Myocyte (in vitro differentiated cells): ENCODE measurements around the gene FAM187B. TPM values are rescaled to one million over a fixed set of nuclear protein-coding genes. Genes with fewer than 3 reads are reported as not detected.
"Not testable (repeated sequence)": the region's sequence is repeated elsewhere in the genome, so short reads cannot be mapped to it uniquely, and the experiment has no call there.

ENCODE experiments used
- DNase-seq: peaks from one replicate; pipeline ENCODE4 v3.0.0-alpha.2; 2012; ENCODE audit warnings: low read depth
- total RNA-seq: library from RNA; depleted of rRNA; stranded (reverse); fragments of >200 nt; gene quantifications from 2 replicates; pipeline ENCODE4 v1.2.3, GENCODE V29; 2014

FAM187B gene
- total RNA-seq, 1 donor from 2014 or later = not detected

- DNase-seq = no peak
Observed at GRCh38 chr19:35236638-35237400, 8.3 kb upstream of the FAM187B start.

GRCh38 chr19:35232912-35233311 lies 4.4 kb upstream of the FAM187B start:
- no peak for DNase-seq

GRCh38 chr19:35231956-35232645 lies 3.6 kb upstream of the FAM187B start:
- DNase-seq = no peak

GRCh38 chr19:35229601-35230000 lies 1.1 kb upstream of the FAM187B start:
- DNase-seq = no peak

DNA sequence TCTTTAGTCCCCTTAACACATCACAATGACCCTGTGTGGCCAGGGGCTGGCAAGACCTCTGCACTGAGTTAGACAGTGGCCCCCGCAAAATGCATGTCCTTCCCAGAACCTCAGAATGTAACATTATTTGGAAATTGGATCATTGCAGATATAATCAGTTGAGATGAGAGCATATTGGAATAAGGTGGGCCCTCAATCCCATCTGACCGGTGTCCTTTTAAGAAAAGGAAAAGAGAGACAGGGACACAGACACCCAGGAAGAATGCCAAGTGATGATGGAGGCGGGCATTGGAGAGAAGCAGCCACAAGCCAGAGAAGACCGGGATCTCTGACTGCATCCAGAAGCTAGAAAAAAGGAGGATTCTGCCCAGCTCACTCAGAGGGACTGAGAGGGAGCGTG lies 1.8 kb downstream of the FAM187B start:
- DNase-seq = no peak

- no peak for DNase-seq
Observed at GRCh38 chr19:35225951-35226350, 2.6 kb downstream of the FAM187B start.

DNA sequence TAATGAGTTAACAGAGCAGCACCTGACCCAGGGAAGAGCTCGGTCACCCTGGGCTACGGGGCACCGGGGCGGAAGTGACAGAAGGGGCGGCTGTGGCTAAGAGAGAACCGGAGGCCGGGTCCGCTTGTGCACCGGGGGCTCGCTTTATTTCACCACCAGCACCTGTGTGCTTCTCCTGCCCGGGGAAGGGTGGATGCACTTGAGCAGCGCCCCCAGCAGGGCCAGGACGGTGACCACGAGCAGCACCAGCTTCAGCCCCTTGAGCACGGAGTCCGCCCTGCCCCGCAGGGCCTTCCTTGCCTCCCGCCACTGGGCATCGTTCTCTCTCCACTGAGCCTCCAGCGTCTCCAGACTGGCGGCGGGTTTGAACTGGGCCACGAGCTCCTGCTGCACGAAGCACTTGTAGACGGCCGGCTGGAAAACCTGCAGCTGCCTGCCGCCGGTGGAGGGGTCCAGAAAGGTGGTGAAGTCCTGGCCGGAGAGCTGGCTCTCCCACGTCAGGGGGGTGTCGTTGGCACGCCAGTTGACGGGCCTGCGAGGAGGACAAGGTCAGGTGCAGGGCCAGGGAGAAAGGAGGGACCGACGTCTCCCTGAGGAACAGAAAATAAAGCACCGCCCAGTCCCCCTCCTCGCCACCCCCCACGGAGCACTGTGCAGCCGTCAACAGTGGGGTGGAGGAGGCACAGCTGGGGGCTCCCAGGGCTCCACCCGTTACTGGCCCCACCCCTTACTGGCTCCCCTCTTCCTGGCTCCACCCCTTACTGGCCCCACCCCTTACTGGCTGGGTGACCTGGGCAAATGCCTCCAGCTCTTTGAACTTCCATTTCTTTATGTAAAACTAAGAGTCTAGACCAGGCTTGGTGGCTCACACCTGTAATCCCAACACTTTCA lies 3.6 kb downstream of the FAM187B start:
- DNase-seq = no peak

GRCh38 chr19:35223862-35224505 lies 4.6 kb downstream of the FAM187B start:
- DNase-seq = no peak

DNA sequence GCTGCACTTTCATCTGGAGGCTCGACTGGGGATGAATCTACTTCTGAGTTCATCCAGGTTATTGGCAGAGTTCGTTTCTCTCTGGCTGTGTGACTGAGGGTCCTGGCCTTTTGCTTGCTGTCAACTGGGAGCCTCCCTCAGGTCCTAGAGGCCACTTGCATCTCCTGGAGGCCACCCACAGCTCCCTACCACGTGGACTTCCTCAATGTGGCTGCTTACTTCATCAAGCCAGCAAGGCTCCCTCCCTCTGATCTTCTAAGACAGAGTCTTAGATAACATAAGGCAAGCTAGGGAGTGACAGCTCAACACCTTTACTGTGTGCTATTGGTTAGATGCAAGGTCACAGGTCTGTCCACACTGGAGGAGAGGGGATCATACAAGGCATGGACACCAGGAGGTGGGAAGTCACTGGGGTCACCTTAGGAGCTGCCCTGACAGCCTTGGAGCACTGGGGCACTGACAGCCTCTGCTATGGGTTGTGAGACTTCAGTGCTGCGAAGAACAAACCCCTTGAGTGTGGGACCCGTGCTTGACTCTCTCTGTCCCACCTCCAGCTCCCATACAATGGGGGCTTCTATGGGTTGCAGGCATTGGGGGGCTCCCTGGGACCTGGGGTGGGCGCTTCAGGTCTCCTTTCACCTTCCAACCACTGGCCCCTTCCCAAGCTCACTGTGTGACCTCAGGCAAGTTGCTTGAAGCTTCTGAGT lies 5.3 kb downstream of the FAM187B start:
- DNase-seq = no peak

DNA sequence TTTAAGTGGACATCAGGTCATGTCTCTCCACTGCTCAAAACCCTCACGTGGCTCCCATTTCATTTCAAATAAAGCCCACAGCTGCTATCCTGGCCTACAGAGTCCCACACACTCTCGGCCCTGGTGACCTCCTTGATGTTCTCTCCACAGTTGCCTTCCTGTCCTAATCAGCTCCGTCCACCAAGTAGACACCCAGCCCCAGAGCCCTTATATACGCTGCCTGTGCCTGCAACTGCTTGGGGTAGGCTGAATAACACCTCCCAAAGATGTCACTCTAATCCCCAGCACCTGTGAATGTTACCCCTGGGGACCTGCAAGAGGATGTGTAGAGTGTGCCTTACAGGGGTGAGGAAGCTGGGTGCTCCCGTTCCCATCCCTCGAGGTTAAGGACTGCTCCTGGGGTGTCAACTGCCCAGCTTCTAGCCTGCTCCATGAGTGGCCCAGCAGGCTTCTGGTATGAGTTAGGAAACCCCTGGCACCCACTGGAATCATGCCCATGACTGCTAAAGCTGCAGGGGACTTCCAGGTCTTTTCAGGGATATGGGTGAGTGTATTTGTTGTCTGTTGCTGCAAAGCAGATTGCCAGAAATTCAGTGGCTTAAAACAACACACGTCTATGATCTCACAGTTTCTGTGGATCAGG lies 6.0 kb downstream of the FAM187B start:
- no peak for DNase-seq

- not testable (repeated sequence) for DNase-seq
Observed at GRCh38 chr19:35220973-35221590, 7.5 kb downstream of the FAM187B start.

DNA sequence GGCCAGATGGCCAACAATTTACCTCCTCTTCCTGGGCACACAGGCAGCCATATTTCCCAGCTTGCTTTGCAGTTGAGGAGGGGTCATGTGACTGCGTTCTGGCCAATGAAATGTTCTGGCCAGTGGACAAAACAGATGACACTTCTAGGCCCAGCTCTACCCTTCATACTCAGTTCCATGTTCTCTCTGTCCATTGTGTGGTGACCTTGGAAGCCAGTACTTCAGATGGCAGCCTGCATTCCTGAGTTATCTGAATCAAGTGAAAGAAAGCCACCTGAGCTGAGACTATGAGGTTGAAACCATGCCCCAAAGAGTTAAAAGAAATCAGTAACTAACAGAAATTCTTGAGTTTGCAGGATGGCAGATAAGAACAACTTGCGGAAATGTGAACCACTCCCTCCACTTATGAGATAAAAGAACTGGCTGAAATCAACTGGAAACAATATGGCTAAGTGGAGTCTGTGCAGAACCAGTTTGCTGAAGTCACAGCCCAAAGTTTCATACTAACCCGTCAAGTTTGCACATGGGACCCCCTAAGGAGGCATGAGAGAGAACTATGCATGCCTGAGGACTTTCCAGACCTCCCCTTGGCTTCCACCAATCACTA lies 8.1 kb downstream of the FAM187B start:
- DNase-seq = no peak

DNA sequence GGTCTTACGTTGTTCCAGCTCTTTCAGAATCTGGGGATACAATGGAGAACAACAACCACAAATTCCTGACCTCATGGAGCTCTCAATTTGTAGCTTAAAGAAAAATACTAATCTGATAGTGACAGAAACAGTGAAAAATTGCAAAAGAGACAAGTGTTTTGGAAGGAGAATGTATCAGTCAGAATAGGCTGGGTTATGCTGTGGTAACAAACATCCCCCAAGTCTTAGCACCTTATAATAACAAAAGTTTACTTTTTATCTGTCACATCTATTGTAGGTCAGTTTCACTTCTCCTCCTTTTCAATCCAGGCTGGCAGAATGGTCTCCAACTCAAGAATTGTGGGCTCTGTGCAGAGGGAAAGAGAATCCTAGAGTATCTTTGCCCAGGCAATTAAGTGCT lies 9.5 kb downstream of the FAM187B start:
- DNase-seq = no peak

- no peak for DNase-seq
Observed at GRCh38 chr19:35217649-35217990, 10.9 kb downstream of the FAM187B start.

DNA sequence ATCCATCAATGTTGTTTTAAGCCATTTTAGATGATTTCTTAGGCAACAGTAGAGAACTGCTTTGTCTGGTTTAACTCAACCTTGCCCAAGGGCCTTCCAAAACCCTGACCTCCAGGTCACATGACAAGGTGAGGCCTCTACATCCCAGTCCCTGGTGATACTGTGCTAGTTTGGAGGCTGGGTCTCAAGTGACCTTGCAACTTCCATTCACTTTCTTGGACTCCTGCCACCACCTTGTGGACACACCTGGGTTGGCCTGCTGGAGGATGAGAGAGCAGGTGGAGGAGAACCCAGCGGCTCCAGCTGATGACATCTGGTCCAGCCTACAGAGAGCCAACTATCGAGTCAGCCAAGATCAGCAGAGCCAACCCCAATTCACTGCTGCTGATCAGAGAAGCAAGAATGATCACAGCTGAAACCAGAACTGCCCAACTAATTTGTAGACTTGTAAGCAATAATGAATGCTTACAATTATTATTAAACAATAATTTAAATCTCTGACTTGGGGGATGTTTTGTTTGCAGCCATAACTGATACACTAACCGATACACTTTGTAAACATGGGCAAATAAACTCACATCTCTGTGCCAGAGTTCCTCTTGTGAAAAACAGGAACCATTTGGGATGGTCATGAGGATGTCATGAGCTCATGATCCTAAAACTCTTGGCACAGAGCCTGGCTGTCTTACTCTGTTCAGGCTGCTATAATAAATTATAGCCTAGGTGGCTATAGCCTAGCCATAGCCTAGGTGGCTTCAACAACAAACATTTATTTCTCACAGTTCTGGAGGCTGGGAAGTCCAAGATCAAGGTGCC lies 11.5 kb downstream of the FAM187B start:
- no peak for DNase-seq

DNA sequence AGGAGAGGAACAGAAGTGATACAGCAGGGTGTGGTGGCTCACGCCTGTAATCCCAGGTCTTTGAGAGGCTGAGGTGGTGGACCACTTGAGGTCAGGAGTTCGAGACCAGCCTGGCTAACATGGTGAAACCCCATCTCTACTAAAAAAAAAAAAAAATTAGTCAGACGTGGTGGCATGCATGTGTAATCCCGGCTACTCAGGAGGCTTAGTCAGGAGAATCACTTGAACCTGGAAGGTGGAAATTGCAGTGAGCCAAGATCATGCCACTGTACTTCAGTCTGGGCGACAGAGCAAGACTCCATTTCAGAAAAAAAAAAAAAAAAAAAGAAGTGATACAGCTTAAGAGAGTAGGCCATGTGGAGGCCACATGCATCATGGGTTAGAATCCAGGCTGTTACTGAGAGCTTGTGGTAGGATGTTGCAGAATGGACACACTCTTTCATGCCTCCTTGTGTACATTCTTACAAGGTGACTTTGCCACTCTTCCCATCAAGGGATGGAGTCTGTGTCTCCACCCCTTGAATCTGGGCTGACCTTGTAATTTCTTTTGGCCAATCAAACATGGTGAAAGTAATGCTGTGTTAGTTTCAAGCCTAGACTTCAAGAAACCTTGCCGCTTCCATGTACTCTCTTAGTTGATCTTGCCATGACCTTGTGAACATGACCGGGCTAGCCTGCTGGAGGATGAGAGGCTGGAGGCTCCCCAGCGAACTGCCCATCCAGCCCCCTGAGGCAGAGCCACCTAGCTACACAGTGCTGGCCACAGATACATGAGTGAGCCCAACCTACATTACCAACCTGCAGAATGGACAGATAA lies 12.3 kb downstream of the FAM187B start:
- DNase-seq = no peak

DNA sequence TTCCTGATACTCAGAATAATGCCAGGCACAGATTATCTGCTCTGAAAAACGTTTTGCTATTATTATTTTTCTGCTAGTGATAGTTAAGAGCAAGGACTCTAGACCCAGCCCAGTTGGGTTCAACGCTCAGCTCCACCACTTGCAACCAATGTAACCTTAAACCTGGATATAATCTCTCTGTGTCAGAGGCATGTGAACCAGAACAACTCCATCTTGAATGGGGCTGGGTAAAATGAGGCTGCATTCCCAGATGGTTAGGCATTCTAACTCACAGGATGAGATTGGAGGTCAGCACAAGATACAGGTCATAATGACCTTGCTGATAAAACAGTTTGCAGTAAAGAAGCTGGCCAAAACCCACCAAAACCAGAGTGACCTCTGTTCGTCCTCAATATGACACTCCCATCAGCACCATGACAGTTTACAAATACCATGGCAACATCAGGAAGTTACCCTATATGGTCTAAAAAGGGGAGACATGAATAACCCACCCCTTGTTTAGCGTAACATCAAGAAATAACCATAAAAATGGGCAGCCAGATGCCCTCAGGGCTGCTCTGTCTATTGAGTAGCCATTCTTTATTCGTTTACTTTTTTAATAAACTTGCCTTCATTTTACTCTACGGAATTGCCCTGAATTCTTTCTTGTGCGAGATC lies 13.6 kb downstream of the FAM187B start:
- no peak for DNase-seq
